Measurements from ENCODE around the gene CDYL.

Gene CDYL

DNA sequence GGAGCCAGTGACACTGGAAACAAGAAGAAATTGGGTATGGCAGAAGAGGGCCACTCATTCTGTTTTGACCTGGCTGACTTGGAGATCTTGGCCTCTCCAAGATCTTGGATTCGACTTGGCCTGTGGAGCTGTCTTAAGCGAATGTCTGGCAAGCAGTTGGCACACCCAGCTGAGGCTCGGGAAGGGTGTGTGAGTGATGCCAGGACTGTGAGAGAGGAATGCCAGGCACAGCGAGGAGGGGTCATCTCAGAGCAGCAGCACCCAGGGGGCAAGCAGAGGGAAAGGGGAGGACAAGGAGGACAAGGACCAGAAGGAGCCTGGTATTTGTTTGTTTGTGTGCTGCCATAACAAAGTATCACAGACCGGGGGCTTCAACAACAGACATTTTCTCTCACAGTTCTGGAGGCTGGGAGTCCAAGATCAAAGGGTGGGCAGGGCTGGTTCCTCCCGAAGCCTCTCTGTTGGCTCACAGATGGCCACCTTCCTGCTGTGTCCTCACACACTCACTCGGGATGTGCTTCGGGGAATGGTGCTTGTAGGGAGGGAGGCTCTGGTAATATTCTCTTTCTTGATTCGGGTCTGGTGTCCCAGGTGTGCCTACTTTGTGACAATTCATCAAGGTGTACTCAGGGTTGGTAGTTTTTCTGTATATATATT, 194.7 kb downstream of the CDYL start:
- no peak for ATAC-seq (ENCODE audit: low read depth)
- Histone ChIP-seq H3K27ac (ENCODE audit: poor library complexity, severe bottlenecking) (no peak overlapping the region), H3K4me3 (ENCODE audit: severe bottlenecking) (no peak overlapping the region), H3K9me3 (ENCODE audit: severe bottlenecking) (no peaks in the 10 kb centered on the region), H3K36me3 (ENCODE audit: low read depth) (no peaks in the 10 kb centered on the region), H3K27me3 (ENCODE audit: insufficient read depth, poor library complexity, severe bottlenecking) (no peaks in the 10 kb centered on the region), H3K4me1 (ENCODE audit: insufficient read depth, poor library complexity, severe bottlenecking) (no peaks in the 10 kb centered on the region)
- no peak for TF ChIP-seq CTCF (IDR thresholded peaks at IDR 0.05; ENCODE audit: poor library complexity, severe bottlenecking)
- no peak for DNase-seq (ENCODE audit: low spot score)

DNA sequence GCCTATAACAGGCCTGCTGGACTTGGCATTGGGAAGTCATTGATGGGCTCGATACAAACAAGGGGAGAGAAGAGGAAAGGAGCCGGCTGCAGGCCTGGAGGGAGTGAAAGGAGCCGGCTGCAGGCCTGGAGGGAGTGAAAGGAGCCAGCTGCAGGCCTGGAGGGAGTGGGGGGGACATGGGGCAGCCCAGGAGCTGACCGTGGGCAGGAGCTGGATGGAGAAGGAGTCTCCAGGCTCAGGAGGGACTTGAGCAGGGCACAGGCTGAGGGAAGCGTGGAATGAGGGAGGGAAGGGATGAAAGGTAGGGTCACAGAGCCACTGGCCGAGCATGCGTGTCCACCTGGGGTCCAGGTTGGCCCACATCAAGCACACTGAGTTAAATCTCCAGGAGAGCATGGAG, 195.6 kb downstream of the CDYL start:
- ATAC-seq (ENCODE audit: low read depth) (no peak), DNase-seq (ENCODE audit: low spot score) (no peak)
- Histone ChIP-seq H3K27ac (ENCODE audit: poor library complexity, severe bottlenecking) (no peak overlapping the region), H3K27me3 (ENCODE audit: insufficient read depth, poor library complexity, severe bottlenecking) (no peaks in the 10 kb centered on the region), H3K36me3 (ENCODE audit: low read depth) (no peaks in the 10 kb centered on the region), H3K4me3 (ENCODE audit: severe bottlenecking) (no peak overlapping the region), H3K4me1 (ENCODE audit: insufficient read depth, poor library complexity, severe bottlenecking) (no peaks in the 10 kb centered on the region), H3K9me3 (ENCODE audit: severe bottlenecking) (no peaks in the 10 kb centered on the region)
- TF ChIP-seq CTCF (IDR thresholded peaks at IDR 0.05; ENCODE audit: poor library complexity, severe bottlenecking): no peak

DNA sequence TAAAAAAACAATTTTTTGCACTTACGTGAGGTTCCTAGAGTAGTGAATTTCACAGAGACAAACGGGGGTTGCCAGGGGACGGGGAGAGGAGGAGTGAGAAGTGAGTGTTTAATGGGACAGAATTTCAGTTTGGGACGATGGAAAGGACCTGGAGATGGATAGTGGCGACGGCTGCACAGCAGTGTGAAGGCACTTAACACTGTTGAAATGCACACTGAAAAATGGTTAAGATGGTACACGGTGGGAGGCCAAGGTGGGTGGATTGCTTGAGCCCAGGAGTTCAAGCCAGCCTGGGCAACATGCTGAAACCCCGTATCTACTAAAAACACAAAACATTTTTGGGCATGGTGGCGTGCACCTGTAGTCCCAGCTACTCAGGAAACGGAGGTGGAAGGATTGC, 196.2 kb downstream of the CDYL start:
- Histone ChIP-seq H3K4me1 (ENCODE audit: insufficient read depth, poor library complexity, severe bottlenecking) (no peaks in the 10 kb centered on the region), H3K36me3 (ENCODE audit: low read depth) (no peaks in the 10 kb centered on the region), H3K27me3 (ENCODE audit: insufficient read depth, poor library complexity, severe bottlenecking) (no peaks in the 10 kb centered on the region), H3K9me3 (ENCODE audit: severe bottlenecking) (no peaks in the 10 kb centered on the region), H3K27ac (ENCODE audit: poor library complexity, severe bottlenecking) (no peak overlapping the region), H3K4me3 (ENCODE audit: severe bottlenecking) (no peak overlapping the region)
- TF ChIP-seq CTCF (IDR thresholded peaks at IDR 0.05; ENCODE audit: poor library complexity, severe bottlenecking): no peak
- ATAC-seq (ENCODE audit: low read depth) (no peak), DNase-seq (ENCODE audit: low spot score) (no peak)

- DNase-seq (ENCODE audit: low spot score) (no peak), ATAC-seq (ENCODE audit: low read depth) (no peak)
- TF ChIP-seq CTCF (IDR thresholded peaks at IDR 0.05; ENCODE audit: poor library complexity, severe bottlenecking): no peak
- H3K4me1 ChIP-seq (ENCODE audit: insufficient read depth, poor library complexity, severe bottlenecking): no peaks in the 10 kb centered on the region
- H3K27ac ChIP-seq (ENCODE audit: poor library complexity, severe bottlenecking): no peak overlapping the region
- H3K36me3 ChIP-seq (ENCODE audit: low read depth): no peaks in the 10 kb centered on the region
- no peaks in the 10 kb centered on the region for H3K27me3 ChIP-seq (ENCODE audit: insufficient read depth, poor library complexity, severe bottlenecking)
- no peak overlapping the region for H3K4me3 ChIP-seq (ENCODE audit: severe bottlenecking)
- no peaks in the 10 kb centered on the region for H3K9me3 ChIP-seq (ENCODE audit: severe bottlenecking)
Observed at GRCh38 chr6:4973415-4973814, 197.2 kb downstream of the CDYL start.

DNA sequence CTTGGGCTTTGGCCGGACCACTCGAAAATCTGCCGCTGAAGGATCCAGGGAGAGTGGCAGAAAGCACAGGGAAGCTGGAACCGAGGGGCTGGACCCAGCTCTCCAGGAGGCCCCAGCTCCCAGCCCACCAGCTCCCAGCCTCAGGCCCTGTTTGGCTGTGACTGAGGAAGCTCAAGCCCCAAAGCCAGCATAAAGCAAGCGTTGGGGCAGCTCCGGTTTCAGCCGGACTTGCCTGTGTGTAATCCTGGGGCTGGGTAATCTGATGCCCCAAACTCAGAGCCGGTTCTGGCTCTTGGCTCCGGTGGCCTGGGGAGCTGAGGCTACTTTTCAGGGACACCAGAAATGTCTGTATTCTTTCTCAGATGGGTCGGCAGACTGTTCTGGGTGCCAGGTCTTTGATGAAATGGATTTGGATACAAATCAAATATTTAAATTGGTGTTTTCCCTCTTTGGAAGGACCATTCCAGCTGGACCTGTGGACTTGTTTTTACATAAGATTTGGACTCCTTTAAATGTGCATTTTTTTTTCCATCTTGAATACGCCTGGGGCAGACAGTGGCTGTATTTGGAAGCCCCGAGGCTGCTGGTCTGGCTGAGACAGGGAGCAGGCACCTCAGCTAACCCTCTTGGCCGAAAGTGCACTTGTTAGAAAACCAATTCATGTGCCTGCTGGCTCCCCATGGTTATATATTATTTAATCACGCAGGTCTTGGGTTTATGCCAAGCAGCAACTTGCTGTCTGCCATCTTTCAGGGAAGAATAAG, 198.0 kb downstream of the CDYL start:
- no peaks in the 10 kb centered on the region for H3K27me3 ChIP-seq (ENCODE audit: insufficient read depth, poor library complexity, severe bottlenecking)
- H3K4me1 ChIP-seq (ENCODE audit: insufficient read depth, poor library complexity, severe bottlenecking): no peaks in the 10 kb centered on the region
- DNase-seq (ENCODE audit: low spot score): no peak
- no peak for TF ChIP-seq CTCF (IDR thresholded peaks at IDR 0.05; ENCODE audit: poor library complexity, severe bottlenecking)
- H3K27ac ChIP-seq (ENCODE audit: poor library complexity, severe bottlenecking): no peak overlapping the region
- H3K36me3 ChIP-seq (ENCODE audit: low read depth): no peaks in the 10 kb centered on the region
- no peak overlapping the region for H3K4me3 ChIP-seq (ENCODE audit: severe bottlenecking)
- peak; percentile 38; the same call in 1 of the 3 replicates for ATAC-seq (ENCODE audit: low read depth)
- H3K9me3 ChIP-seq (ENCODE audit: severe bottlenecking): peaks cover under 1% of the 10 kb centered on the region
